ENCODE measurements around the gene CCDC91.

DNA sequence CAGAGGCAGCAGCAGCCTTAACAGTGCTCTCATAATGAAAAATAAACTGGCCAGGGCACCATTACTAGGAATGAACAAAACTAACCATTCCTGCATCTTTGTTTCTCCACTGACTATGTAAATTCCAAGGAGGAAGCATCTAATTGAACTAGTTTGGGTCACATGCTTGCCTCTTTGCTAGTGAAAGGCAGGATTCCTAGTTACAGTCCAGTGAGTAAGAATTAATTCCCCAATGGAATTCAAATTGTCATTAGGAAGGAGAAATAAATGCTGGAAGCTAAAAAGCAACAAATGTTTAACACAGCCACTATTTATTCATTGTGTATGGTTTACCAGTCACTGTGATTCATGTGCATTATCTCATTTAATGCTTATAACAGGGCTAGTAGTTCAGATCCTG lies 316.0 kb downstream of the CCDC91 start:
- no peak for TF ChIP-seq POLR2A (IDR thresholded peaks at IDR 0.05)
- TF ChIP-seq, protein P1, sequence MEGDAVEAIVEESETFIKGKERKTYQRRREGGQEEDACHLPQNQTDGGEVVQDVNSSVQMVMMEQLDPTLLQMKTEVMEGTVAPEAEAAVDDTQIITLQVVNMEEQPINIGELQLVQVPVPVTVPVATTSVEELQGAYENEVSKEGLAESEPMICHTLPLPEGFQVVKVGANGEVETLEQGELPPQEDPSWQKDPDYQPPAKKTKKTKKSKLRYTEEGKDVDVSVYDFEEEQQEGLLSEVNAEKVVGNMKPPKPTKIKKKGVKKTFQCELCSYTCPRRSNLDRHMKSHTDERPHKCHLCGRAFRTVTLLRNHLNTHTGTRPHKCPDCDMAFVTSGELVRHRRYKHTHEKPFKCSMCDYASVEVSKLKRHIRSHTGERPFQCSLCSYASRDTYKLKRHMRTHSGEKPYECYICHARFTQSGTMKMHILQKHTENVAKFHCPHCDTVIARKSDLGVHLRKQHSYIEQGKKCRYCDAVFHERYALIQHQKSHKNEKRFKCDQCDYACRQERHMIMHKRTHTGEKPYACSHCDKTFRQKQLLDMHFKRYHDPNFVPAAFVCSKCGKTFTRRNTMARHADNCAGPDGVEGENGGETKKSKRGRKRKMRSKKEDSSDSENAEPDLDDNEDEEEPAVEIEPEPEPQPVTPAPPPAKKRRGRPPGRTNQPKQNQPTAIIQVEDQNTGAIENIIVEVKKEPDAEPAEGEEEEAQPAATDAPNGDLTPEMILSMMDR (IDR thresholded peaks at IDR 0.05), result no peak
